ENCODE measurements around the gene DNAI7. TPM values are rescaled to one million over a fixed set of nuclear protein-coding genes. Genes with fewer than 3 reads are reported as not detected.

DNAI7 gene
- total RNA-seq, result 0.08 and 1.0 TPM in 2 replicates

GRCh38 chr12:25195056-25195971 is at the start of gene DNAI7, which contains the start of gene ETFRF1:
DNAI7 (minus strand) TSS chr12:25195160; CDS start chr12:25195078, 82 bp downstream.
ETFRF1 (plus strand) TSS chr12:25195237; CDS start chr12:25203957, 8,720 bp downstream.

Other genes starting within 250 kb of the DNAI7 start
- 28.3 and 28.9 TPM in 2 replicates for gene BCAT1, start 246.1 kb downstream of the DNAI7 start, total RNA-seq
- gene ETFRF1, start 77 bp upstream of the DNAI7 start, total RNA-seq, result 13.5 and 14.9 TPM in 2 replicates
- 9.3 and 11.9 TPM in 2 replicates for gene KRAS, start 55.8 kb upstream of the DNAI7 start, total RNA-seq

Measured in hair follicular keratinocyte (primary cell).